ENCODE data around the gene EPB41L2.

The EPB41L2 gene

DNA sequence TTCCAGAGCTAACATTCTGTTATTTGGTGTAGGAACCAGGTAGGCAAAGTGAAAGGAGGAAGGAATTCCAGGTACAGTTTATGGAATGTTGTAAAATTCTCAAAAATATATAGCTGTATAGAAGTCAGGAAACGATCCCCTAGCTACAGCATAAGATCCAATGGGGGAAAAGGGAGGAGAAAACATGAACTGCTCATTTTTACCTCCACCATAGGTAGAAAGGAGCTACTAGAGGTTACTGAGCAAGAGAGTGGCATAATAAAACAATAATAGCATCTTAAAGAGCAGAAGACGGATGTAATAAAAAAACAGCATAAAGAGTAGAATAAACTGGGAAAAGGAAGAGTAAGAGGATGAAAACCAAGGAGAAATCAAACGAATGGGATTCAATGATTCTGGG, 26.9 kb downstream of the EPB41L2 start:
- H3K27me3 ChIP-seq: no peaks in the 10 kb centered on the region
- peaks cover 0 to 28% (median 14%) of the 10 kb centered on the region in 11 experiments; a peak in 12 of 22 replicates for H3K36me3 ChIP-seq
- H4K20me1 ChIP-seq: no peaks in the 10 kb centered on the region; a peak in 1 of 22 replicates
- TF ChIP-seq Cebpa-rat (IDR thresholded peaks at IDR 0.05): no peak
- H3K4me1 ChIP-seq: no peaks in the 10 kb centered on the region
- H3K4me3 ChIP-seq: no peak overlapping the region
- peaks cover 11 to 49% (median 25%) of the 10 kb centered on the region in 11 experiments; a peak in 20 of 22 replicates for H3K9me3 ChIP-seq (replicated peaks in 1 of 11)
- H3K4me2 ChIP-seq: no peak overlapping the region
- no peak overlapping the region for H3K27ac ChIP-seq
- H3K9ac ChIP-seq: no peak overlapping the region

- H3K27ac ChIP-seq: no peak overlapping the region
- no peaks in the 10 kb centered on the region for H3K4me1 ChIP-seq
- TF ChIP-seq Cebpa-rat (IDR thresholded peaks at IDR 0.05): no peak
- no peak overlapping the region for H3K4me3 ChIP-seq
- no peak overlapping the region for H3K9ac ChIP-seq
- H4K20me1 ChIP-seq: peaks cover 0 to 4% (median 0%) of the 10 kb centered on the region in 11 experiments; a peak in 1 of 22 replicates
- H3K36me3 ChIP-seq: peaks cover 0 to 31% (median 18%) of the 10 kb centered on the region in 11 experiments; a peak in 14 of 22 replicates
- H3K27me3 ChIP-seq: no peaks in the 10 kb centered on the region
- H3K4me2 ChIP-seq: no peak overlapping the region
- peaks cover 12 to 43% (median 20%) of the 10 kb centered on the region in 11 experiments; a peak in 20 of 22 replicates for H3K9me3 ChIP-seq (replicated peaks in 1 of 11)
Measured at GRCh38 chr6:131035582-131035981, 27.5 kb downstream of the EPB41L2 start.

DNA sequence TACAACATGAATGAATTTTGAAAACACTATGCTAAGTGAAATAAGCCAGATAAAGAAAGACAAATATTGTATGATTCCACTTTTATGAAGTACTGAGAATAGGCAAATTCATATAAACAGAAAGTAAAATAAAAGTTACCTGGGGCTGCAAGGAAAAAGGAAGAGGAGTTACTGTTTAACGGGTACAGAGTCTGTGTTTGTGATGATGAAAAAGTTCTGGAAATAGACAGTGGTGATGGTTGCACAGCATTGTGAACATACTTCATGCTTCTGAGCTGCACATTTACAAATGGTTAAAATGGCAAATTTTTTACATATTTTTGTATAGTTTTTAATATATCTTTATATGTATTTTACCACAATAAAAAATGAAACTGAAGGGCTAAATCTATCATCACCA, 29.4 kb downstream of the EPB41L2 start:
- Histone ChIP-seq H4K20me1 (peaks cover 0 to 9% (median 0%) of the 10 kb centered on the region in 11 experiments; a peak in 1 of 22 replicates), H3K4me3 (no peak overlapping the region), H3K9ac (no peak overlapping the region), H3K27ac (no peak overlapping the region), H3K9me3 (replicated peaks in 1 of 11) (peaks cover 4 to 38% (median 14%) of the 10 kb centered on the region in 11 experiments; a peak in 15 of 22 replicates), H3K36me3 (peaks cover 0 to 29% (median 16%) of the 10 kb centered on the region in 11 experiments; a peak in 12 of 22 replicates), H3K27me3 (no peaks in the 10 kb centered on the region), H3K4me1 (no peaks in the 10 kb centered on the region), H3K4me2 (no peak overlapping the region)
- no peak for TF ChIP-seq Cebpa-rat (IDR thresholded peaks at IDR 0.05)

DNA sequence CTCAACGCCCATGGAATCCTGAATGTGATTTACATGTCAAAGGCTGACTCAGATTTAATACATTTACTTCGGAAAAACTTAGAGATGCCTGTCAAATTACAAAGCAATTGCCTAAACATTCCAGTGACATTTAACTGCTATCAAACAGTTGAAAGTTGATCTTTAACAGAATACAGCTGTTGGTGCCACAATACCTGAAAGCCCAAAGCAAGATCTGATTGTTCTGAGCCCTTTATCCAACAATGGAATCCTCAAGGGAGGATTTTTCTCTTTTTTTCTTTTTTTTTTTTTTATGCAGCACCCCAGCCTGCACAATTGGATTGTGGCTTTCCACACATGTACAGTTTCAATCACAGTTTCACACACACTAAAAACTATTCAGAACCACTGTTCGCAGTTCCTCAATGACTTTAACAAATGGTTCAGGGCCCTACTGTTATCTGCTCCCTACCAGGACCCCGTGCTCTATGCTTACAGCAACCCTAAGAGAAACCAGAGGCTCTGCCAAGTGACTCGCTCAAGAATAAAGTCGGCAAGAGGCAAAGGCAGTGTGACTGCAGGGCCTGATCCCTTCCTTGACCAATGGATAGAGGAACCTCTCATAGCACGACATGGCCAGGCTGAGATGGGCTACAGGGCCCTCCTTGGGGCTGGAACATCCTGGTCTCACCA, 33.3 kb downstream of the EPB41L2 start:
- H3K27ac ChIP-seq: no peak overlapping the region
- H4K20me1 ChIP-seq: peaks cover 0 to 13% (median 0%) of the 10 kb centered on the region in 11 experiments; a peak in 2 of 22 replicates
- no peaks in the 10 kb centered on the region for H3K27me3 ChIP-seq
- no peak overlapping the region for H3K9ac ChIP-seq
- no peak overlapping the region for H3K4me2 ChIP-seq
- peaks cover 0 to 32% (median 15%) of the 10 kb centered on the region in 11 experiments; a peak in 11 of 22 replicates for H3K9me3 ChIP-seq (replicated peaks in 1 of 11)
- no peaks in the 10 kb centered on the region for H3K4me1 ChIP-seq
- TF ChIP-seq Cebpa-rat (IDR thresholded peaks at IDR 0.05): no peak
- no peak overlapping the region for H3K4me3 ChIP-seq
- peaks cover 0 to 37% (median 13%) of the 10 kb centered on the region in 11 experiments; a peak in 13 of 22 replicates for H3K36me3 ChIP-seq

DNA sequence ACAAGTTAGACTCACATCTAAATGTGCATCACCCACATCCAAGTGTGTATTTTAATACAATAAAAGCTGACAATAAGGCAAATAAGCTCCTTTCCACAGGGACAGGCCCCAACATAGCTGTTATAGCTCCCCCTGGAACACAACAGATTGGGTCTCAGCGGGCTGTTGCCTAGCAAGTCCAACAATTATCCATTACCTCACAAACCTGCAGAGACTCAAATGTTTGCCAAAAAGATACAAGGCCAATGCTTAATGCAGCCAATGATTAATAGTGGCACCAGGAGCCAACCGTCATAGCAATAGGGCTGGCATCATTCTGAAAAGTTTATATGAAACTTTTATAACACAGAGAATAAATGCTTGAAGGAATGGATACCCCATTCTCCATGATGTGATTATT, 35.7 kb downstream of the EPB41L2 start:
- Histone ChIP-seq H3K27me3 (no peaks in the 10 kb centered on the region), H3K4me2 (no peak overlapping the region), H3K9ac (no peak overlapping the region), H3K36me3 (peaks cover 0 to 31% (median 8%) of the 10 kb centered on the region in 11 experiments; a peak in 16 of 22 replicates), H3K9me3 (replicated peaks in 1 of 11) (peaks cover 2 to 38% (median 19%) of the 10 kb centered on the region in 11 experiments; a peak in 16 of 22 replicates), H3K27ac (no peak overlapping the region), H4K20me1 (peaks cover 0 to 20% (median 0%) of the 10 kb centered on the region in 11 experiments; a peak in 2 of 22 replicates), H3K4me3 (no peak overlapping the region), H3K4me1 (no peaks in the 10 kb centered on the region)
- TF ChIP-seq Cebpa-rat (IDR thresholded peaks at IDR 0.05): no peak

DNA sequence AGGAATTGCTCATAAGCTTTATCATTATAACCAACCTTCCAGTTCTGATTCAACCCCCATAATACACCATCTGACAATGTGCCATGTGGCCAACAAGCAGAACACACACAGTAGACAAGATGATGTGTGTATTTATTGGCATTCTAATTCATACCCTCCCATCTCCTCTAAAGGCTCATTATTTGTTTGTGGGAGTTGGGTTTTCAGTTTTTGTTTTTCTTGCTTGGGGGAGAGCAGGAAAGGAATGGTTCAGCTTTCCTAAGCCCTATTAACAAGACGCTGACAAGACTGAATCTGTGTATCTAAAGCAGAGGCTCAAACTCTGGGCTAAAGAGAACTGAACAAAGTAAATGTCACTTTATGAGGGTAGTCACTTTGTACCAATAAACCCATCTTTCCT, 36.8 kb downstream of the EPB41L2 start:
- Histone ChIP-seq H3K4me3 (no peak overlapping the region), H3K4me1 (no peaks in the 10 kb centered on the region), H4K20me1 (peaks cover 0 to 20% (median 0%) of the 10 kb centered on the region in 11 experiments; a peak in 2 of 22 replicates), H3K9ac (no peak overlapping the region), H3K27ac (no peak overlapping the region), H3K4me2 (no peak overlapping the region), H3K36me3 (peaks cover 0 to 42% (median 12%) of the 10 kb centered on the region in 11 experiments; a peak in 16 of 22 replicates), H3K27me3 (no peaks in the 10 kb centered on the region), H3K9me3 (replicated peaks in 1 of 11) (peaks cover 6 to 45% (median 26%) of the 10 kb centered on the region in 11 experiments; a peak in 20 of 22 replicates)
- no peak for TF ChIP-seq Cebpa-rat (IDR thresholded peaks at IDR 0.05)

DNA sequence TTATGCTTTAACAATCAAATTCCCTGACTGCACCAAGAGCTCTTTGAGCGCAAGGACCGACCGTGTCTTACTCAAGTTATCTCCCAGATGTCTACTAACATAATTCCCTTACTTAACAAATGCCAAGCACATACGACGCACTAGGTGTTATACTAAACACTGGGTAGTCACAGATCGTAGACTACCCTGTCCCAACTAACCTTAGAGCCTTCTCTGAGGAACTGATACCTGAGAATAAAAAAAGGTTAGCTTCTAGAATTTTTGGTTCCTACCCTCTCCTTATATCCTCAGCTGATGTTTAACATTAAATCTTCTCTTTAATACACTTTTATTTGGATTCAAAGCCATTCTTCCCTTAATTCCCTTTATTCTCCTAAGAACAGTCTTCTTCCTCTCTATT, 38.5 kb downstream of the EPB41L2 start:
- TF ChIP-seq Cebpa-rat (IDR thresholded peaks at IDR 0.05): no peak
- Histone ChIP-seq H3K27me3 (no peaks in the 10 kb centered on the region), H3K4me1 (no peaks in the 10 kb centered on the region), H4K20me1 (peaks cover 0 to 20% (median 0%) of the 10 kb centered on the region in 11 experiments; a peak in 1 of 22 replicates), H3K9ac (no peak overlapping the region), H3K36me3 (peaks cover 0 to 29% (median 7%) of the 10 kb centered on the region in 11 experiments; a peak in 13 of 22 replicates), H3K9me3 (replicated peaks in 1 of 11) (peaks cover 6 to 41% (median 22%) of the 10 kb centered on the region in 11 experiments; a peak in 19 of 22 replicates), H3K27ac (no peak overlapping the region), H3K4me2 (no peak overlapping the region), H3K4me3 (no peak overlapping the region)

GRCh38 chr6:131023834-131024504, 39.1 kb downstream of the EPB41L2 start:
- Histone ChIP-seq H3K27me3 (no peaks in the 10 kb centered on the region), H4K20me1 (peaks cover 0 to 20% (median 0%) of the 10 kb centered on the region in 11 experiments; a peak in 2 of 22 replicates), H3K9ac (no peak overlapping the region), H3K27ac (no peak overlapping the region), H3K4me2 (no peak overlapping the region), H3K4me1 (no peaks in the 10 kb centered on the region), H3K4me3 (no peak overlapping the region), H3K36me3 (peaks cover 0 to 26% (median 7%) of the 10 kb centered on the region in 11 experiments; a peak in 13 of 22 replicates), H3K9me3 (replicated peaks in 1 of 11) (peaks cover 6 to 41% (median 22%) of the 10 kb centered on the region in 11 experiments; a peak in 19 of 22 replicates)
- no peak for TF ChIP-seq Cebpa-rat (IDR thresholded peaks at IDR 0.05)

DNA sequence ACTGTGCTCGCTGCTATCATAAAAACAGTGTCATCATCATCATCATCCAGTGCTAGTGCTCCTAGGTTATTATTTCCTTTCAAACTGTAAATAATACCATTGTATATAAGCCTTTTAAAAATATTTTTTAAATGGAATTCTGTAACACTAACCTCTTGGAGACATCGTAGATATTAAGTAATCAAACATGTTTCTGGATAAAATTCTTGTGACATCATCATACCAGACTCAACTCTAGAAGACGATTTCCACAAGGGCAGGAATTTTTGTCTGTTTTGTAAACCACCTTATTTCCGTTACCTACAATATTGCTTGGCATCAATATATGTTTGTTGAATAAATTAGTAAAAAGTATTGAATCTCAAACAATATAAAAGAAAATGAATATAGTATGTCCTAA, 40.4 kb downstream of the EPB41L2 start:
- TF ChIP-seq Cebpa-rat (IDR thresholded peaks at IDR 0.05): no peak
- H3K9me3 ChIP-seq (replicated peaks in 1 of 11): peaks cover 6 to 37% (median 17%) of the 10 kb centered on the region in 11 experiments; a peak in 19 of 22 replicates

More for the DNA sequence above, 40.4 kb downstream of the EPB41L2 start:
- Histone ChIP-seq H3K4me2 (no peak overlapping the region), H3K4me1 (no peaks in the 10 kb centered on the region), H3K9ac (no peak overlapping the region), H3K36me3 (peaks cover 0 to 26% (median 7%) of the 10 kb centered on the region in 11 experiments; a peak in 13 of 22 replicates), H4K20me1 (peaks cover 0 to 26% (median 0%) of the 10 kb centered on the region in 11 experiments; a peak in 3 of 22 replicates), H3K27me3 (no peaks in the 10 kb centered on the region), H3K4me3 (no peak overlapping the region), H3K27ac (no peak overlapping the region)

All from BLaER1 treated with 17β-estradiol and CSF1 and Interleukin-3, amounts not matched to agents 10 nM and 100 nM (cell line).